HG02973 (cell line): ENCODE results near the gene CST9.
"Not testable (repeated sequence)": the region's sequence is repeated elsewhere in the genome, so short reads cannot be mapped to it uniquely, and the experiment has no call there.

Experiments used
- ATAC-seq: cut with Tn5 transposase; IDR thresholded peaks from one replicate; pipeline ENCODE4 v1.9.1; 2021; ENCODE audit warnings: moderate library complexity; ENCODE audit not compliant: unreplicated experiment

The CST9 gene

GRCh38 chr20:23588434-23589403, 17.0 kb downstream of the CST9 start:
- no peak for ATAC-seq

- ATAC-seq = no peak
Observed at GRCh38 chr20:23587631-23588030, 18.1 kb downstream of the CST9 start.

- no peak for ATAC-seq
Observed at GRCh38 chr20:23586735-23587525, 18.8 kb downstream of the CST9 start.

GRCh38 chr20:23585808-23586734, 19.6 kb downstream of the CST9 start:
- no peak for ATAC-seq

GRCh38 chr20:23585449-23585807, 20.3 kb downstream of the CST9 start:
- no peak for ATAC-seq

- no peak for ATAC-seq
Observed at GRCh38 chr20:23584434-23585199, 21.1 kb downstream of the CST9 start.

GRCh38 chr20:23583526-23583925, 22.2 kb downstream of the CST9 start:
- ATAC-seq = no peak

- ATAC-seq = no peak
Observed at GRCh38 chr20:23582293-23582692, 23.4 kb downstream of the CST9 start.

GRCh38 chr20:23581833-23582232, 23.9 kb downstream of the CST9 start:
- ATAC-seq = not testable (repeated sequence)

GRCh38 chr20:23574977-23575376, 30.7 kb downstream of the CST9 start:
- ATAC-seq = no peak

GRCh38 chr20:23570178-23570760, 35.4 kb downstream of the CST9 start:
- no peak for ATAC-seq

- no peak for ATAC-seq
Observed at GRCh38 chr20:23569570-23569969, 36.1 kb downstream of the CST9 start.

- no peak for ATAC-seq
Observed at GRCh38 chr20:23568971-23569330, 36.8 kb downstream of the CST9 start.

GRCh38 chr20:23568320-23568970, 37.3 kb downstream of the CST9 start, which contains the start of gene CST9L:
CST9L (minus strand) TSS chr20:23568484; CDS start chr20:23568450, 34 bp downstream.
- no peak for ATAC-seq

- no peak for ATAC-seq
Observed at GRCh38 chr20:23566199-23566932, 39.4 kb downstream of the CST9 start.

GRCh38 chr20:23565503-23566045, 40.1 kb downstream of the CST9 start:
- ATAC-seq = no peak

GRCh38 chr20:23564927-23565326, 40.8 kb downstream of the CST9 start:
- ATAC-seq = no peak

- no peak for ATAC-seq
Observed at GRCh38 chr20:23562721-23563342, 42.9 kb downstream of the CST9 start.
